ACC112 (cell line): ENCODE measurements around the gene MAP2.

ENCODE experiments used
- H2AFZ ChIP-seq: fragments of 200-600 bp; sonication (generic); one replicate; pipeline ENCODE4 v1.6.0; 2017; ENCODE audit warnings: antibody characterized with exemption, low read length; ENCODE audit not compliant: unreplicated experiment
- H3K27ac ChIP-seq: fragments of 200-600 bp; sonication (generic); 2 replicates; pipeline ENCODE4 v1.5.1; 2014; ENCODE audit warnings: low read depth, mild to moderate bottlenecking, antibody characterized with exemption, low read length, moderate library complexity
- H3K27me3 ChIP-seq: fragments of 200-600 bp; sonication (generic); 2 replicates; pipeline ENCODE4 v1.6.1; 2014; ENCODE audit warnings: mild to moderate bottlenecking, antibody characterized with exemption, low read length, moderate library complexity, mixed read lengths; ENCODE audit not compliant: insufficient read depth
- H3K36me3 ChIP-seq: fragments of 200-600 bp; sonication (generic); 2 replicates; pipeline ENCODE4 v1.6.1; 2016; ENCODE audit warnings: mild to moderate bottlenecking, antibody characterized with exemption, low read length, moderate library complexity, mixed read lengths; ENCODE audit not compliant: insufficient read depth
- H3K4me1 ChIP-seq: fragments of 200-600 bp; sonication (generic); one replicate; pipeline ENCODE4 v1.6.1; 2016; ENCODE audit warnings: low read length, mixed read lengths; ENCODE audit not compliant: insufficient read depth, unreplicated experiment, control insufficient read depth
- H3K4me3 ChIP-seq: fragments of 200-600 bp; sonication (generic); 2 replicates; pipeline ENCODE4 v1.5.1; 2014; ENCODE audit warnings: mild to moderate bottlenecking, low read depth, low read length
- H3K79me2 ChIP-seq: fragments of 200-600 bp; sonication (generic); one replicate; pipeline ENCODE4 v1.6.0; 2016; ENCODE audit warnings: low read length; ENCODE audit not compliant: control insufficient read depth, unreplicated experiment, insufficient read depth

Gene MAP2, protein sequence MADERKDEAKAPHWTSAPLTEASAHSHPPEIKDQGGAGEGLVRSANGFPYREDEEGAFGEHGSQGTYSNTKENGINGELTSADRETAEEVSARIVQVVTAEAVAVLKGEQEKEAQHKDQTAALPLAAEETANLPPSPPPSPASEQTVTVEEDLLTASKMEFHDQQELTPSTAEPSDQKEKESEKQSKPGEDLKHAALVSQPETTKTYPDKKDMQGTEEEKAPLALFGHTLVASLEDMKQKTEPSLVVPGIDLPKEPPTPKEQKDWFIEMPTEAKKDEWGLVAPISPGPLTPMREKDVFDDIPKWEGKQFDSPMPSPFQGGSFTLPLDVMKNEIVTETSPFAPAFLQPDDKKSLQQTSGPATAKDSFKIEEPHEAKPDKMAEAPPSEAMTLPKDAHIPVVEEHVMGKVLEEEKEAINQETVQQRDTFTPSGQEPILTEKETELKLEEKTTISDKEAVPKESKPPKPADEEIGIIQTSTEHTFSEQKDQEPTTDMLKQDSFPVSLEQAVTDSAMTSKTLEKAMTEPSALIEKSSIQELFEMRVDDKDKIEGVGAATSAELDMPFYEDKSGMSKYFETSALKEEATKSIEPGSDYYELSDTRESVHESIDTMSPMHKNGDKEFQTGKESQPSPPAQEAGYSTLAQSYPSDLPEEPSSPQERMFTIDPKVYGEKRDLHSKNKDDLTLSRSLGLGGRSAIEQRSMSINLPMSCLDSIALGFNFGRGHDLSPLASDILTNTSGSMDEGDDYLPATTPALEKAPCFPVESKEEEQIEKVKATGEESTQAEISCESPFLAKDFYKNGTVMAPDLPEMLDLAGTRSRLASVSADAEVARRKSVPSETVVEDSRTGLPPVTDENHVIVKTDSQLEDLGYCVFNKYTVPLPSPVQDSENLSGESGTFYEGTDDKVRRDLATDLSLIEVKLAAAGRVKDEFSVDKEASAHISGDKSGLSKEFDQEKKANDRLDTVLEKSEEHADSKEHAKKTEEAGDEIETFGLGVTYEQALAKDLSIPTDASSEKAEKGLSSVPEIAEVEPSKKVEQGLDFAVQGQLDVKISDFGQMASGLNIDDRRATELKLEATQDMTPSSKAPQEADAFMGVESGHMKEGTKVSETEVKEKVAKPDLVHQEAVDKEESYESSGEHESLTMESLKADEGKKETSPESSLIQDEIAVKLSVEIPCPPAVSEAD (N-terminal part only)

GRCh38 chr2:209423562-209424198 is at the start of gene MAP2:
MAP2 (plus strand) TSS chr2:209424047; CDS start chr2:209653171, 229,124 bp downstream.
- Histone ChIP-seq H3K4me3 (peak within 1 kb of the TSS; percentile 99), H3K27me3 (no peaks in the 10 kb centered on the region), H2AFZ (peak within 1 kb of the TSS; percentile 86), H3K4me1 (peaks cover 25% of the 10 kb centered on the region), H3K27ac (peak within 1 kb of the TSS; percentile 39), H3K79me2 (peaks cover 37% of the 10 kb centered on the region), H3K36me3 (no peaks in the 10 kb centered on the region)

- Histone ChIP-seq H3K27me3 (no peaks in the 10 kb centered on the region), H3K4me1 (no peaks in the 10 kb centered on the region), H3K27ac (no peak overlapping the region), H3K36me3 (no peaks in the 10 kb centered on the region), H3K79me2 (no peaks in the 10 kb centered on the region), H3K4me3 (no peak overlapping the region), H2AFZ (no peak overlapping the region)
These were observed 47.2 kb upstream of the MAP2 start for GRCh38 chr2:209376686-209377085.

GRCh38 chr2:209380293-209380692 is 43.6 kb upstream of the MAP2 start:
- Histone ChIP-seq H3K79me2 (no peaks in the 10 kb centered on the region), H3K27ac (no peak overlapping the region), H3K36me3 (no peaks in the 10 kb centered on the region), H3K27me3 (no peaks in the 10 kb centered on the region), H3K4me1 (peaks cover 14% of the 10 kb centered on the region), H3K4me3 (no peak overlapping the region), H2AFZ (no peak overlapping the region)

GRCh38 chr2:209381091-209381490 is 42.8 kb upstream of the MAP2 start:
- H3K36me3 ChIP-seq = no peaks in the 10 kb centered on the region
- H3K4me3 ChIP-seq = no peak overlapping the region
- peaks cover 14% of the 10 kb centered on the region for H3K4me1 ChIP-seq
- H2AFZ ChIP-seq = no peak overlapping the region
- H3K79me2 ChIP-seq = no peaks in the 10 kb centered on the region
- no peaks in the 10 kb centered on the region for H3K27me3 ChIP-seq
- no peak overlapping the region for H3K27ac ChIP-seq

- peaks cover 14% of the 10 kb centered on the region for H3K4me1 ChIP-seq
- H3K27ac ChIP-seq = no peak overlapping the region
- no peaks in the 10 kb centered on the region for H3K79me2 ChIP-seq
- H3K27me3 ChIP-seq = no peaks in the 10 kb centered on the region
- H3K4me3 ChIP-seq = no peak overlapping the region
- no peak overlapping the region for H2AFZ ChIP-seq
- H3K36me3 ChIP-seq = no peaks in the 10 kb centered on the region
These were observed 41.1 kb upstream of the MAP2 start for GRCh38 chr2:209382775-209383174.

DNA sequence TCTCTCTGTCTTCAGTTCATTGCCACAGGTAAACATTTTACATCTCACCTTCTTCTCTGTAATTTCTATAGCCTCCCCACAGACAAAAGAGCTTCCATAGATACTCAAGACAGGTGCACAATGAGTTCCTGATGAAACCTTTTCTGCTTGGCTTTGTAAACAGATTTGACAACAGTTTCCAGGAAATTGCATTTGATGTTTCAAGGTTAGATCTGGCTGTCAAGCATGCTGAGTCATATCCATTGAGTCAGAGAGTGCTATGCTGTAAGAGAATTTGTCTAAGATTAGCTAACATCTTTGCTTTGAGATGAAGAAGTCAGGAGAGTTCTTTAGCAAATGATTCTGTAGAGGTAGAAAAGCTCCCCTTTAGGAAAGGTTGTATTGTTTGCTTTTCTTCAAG is 40.6 kb upstream of the MAP2 start:
- H3K4me3 ChIP-seq = no peak overlapping the region
- H3K79me2 ChIP-seq = no peaks in the 10 kb centered on the region
- H3K4me1 ChIP-seq = peaks cover 14% of the 10 kb centered on the region
- no peaks in the 10 kb centered on the region for H3K27me3 ChIP-seq
- peak overlapping the region; percentile 37 for H3K27ac ChIP-seq
- no peak overlapping the region for H2AFZ ChIP-seq
- H3K36me3 ChIP-seq = no peaks in the 10 kb centered on the region

GRCh38 chr2:209387389-209387788 is 36.5 kb upstream of the MAP2 start:
- Histone ChIP-seq H2AFZ (no peak overlapping the region), H3K4me1 (peaks cover 23% of the 10 kb centered on the region), H3K4me3 (no peak overlapping the region), H3K79me2 (no peaks in the 10 kb centered on the region), H3K27me3 (no peaks in the 10 kb centered on the region), H3K36me3 (no peaks in the 10 kb centered on the region), H3K27ac (no peak overlapping the region)

GRCh38 chr2:209388446-209389037 is 35.3 kb upstream of the MAP2 start:
- Histone ChIP-seq H3K27ac (no peak overlapping the region), H3K4me1 (peaks cover 23% of the 10 kb centered on the region), H3K79me2 (no peaks in the 10 kb centered on the region), H3K27me3 (no peaks in the 10 kb centered on the region), H2AFZ (no peak overlapping the region), H3K36me3 (no peaks in the 10 kb centered on the region), H3K4me3 (no peak overlapping the region)

DNA sequence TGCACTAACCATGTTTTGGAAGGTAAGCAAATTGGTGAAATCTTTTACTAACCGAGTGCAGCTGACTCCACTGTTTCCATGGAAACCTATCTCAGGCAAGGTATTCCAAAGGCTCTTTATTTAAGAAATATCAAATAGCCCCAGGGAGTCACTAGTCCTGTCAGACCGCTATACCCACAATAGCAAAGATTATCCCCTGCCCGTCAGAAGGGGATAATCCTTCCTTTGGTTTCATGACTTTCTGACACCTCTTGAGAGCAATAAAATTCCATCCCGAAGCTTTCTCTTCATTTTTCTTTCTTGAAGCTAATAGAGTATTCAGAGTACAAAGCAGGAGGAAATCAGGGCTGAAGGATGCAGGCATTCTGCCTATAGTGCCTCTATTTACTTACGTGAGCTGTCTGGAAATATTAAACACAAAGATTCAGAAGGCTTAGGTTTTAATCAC is 34.7 kb upstream of the MAP2 start:
- no peak overlapping the region for H2AFZ ChIP-seq
- no peaks in the 10 kb centered on the region for H3K79me2 ChIP-seq
- H3K27me3 ChIP-seq = no peaks in the 10 kb centered on the region
- H3K4me3 ChIP-seq = no peak overlapping the region
- no peaks in the 10 kb centered on the region for H3K36me3 ChIP-seq
- H3K27ac ChIP-seq = no peak overlapping the region
- H3K4me1 ChIP-seq = peaks cover 19% of the 10 kb centered on the region

GRCh38 chr2:209390839-209391238 is 33.0 kb upstream of the MAP2 start:
- H3K4me3 ChIP-seq = no peak overlapping the region
- H2AFZ ChIP-seq = no peak overlapping the region
- H3K36me3 ChIP-seq = no peaks in the 10 kb centered on the region
- no peaks in the 10 kb centered on the region for H3K79me2 ChIP-seq
- peak overlapping the region; percentile 81; the same call in 1 of the 2 replicates for H3K27ac ChIP-seq
- H3K4me1 ChIP-seq = peaks cover 19% of the 10 kb centered on the region
- no peaks in the 10 kb centered on the region for H3K27me3 ChIP-seq
